Measurements from ENCODE around the gene CLSTN2.

The CLSTN2 gene

GRCh38 chr3:140546649-140547048, 611.7 kb downstream of the CLSTN2 start:
- no peak for DNase-seq (ENCODE audit: low read depth in 2 of 2)

- DNase-seq (ENCODE audit: low read depth in 2 of 2) = no peak
Observed at GRCh38 chr3:140552403-140552802, 617.4 kb downstream of the CLSTN2 start.

GRCh38 chr3:140552898-140553297, 617.9 kb downstream of the CLSTN2 start:
- DNase-seq (ENCODE audit: low read depth in 2 of 2) = no peak

- DNase-seq (ENCODE audit: low read depth in 2 of 2) = no peak
Observed at GRCh38 chr3:140553591-140553990, 618.6 kb downstream of the CLSTN2 start.

- no peak for DNase-seq (ENCODE audit: low read depth in 2 of 2)
Observed at GRCh38 chr3:140555666-140556065, 620.7 kb downstream of the CLSTN2 start.

- no peak for DNase-seq (ENCODE audit: low read depth in 2 of 2)
Observed at GRCh38 chr3:140557476-140557875, 622.5 kb downstream of the CLSTN2 start.

- DNase-seq (ENCODE audit: low read depth in 2 of 2) = no peak
Observed at GRCh38 chr3:140559546-140559945, 624.6 kb downstream of the CLSTN2 start.

- no peak for DNase-seq (ENCODE audit: low read depth in 2 of 2)
Observed at GRCh38 chr3:140563206-140563760, 628.3 kb downstream of the CLSTN2 start.

GRCh38 chr3:140568131-140568530, 633.1 kb downstream of the CLSTN2 start:
- no peak for DNase-seq (ENCODE audit: low read depth in 2 of 2)

GRCh38 chr3:140568842-140569520, 634.0 kb downstream of the CLSTN2 start:
- DNase-seq (ENCODE audit: low read depth in 2 of 2) = no peak

- no peak for DNase-seq (ENCODE audit: low read depth in 2 of 2)
Observed at GRCh38 chr3:140570602-140571001, 635.6 kb downstream of the CLSTN2 start.

- DNase-seq (ENCODE audit: low read depth in 2 of 2) = no peak
Observed at GRCh38 chr3:140571836-140572235, 636.9 kb downstream of the CLSTN2 start.

GRCh38 chr3:140572334-140572733, 637.3 kb downstream of the CLSTN2 start:
- no peak for DNase-seq (ENCODE audit: low read depth in 2 of 2)

- DNase-seq (ENCODE audit: low read depth in 2 of 2) = no peak
Observed at GRCh38 chr3:140573011-140573410, 638.0 kb downstream of the CLSTN2 start.

GRCh38 chr3:140574375-140574774, 639.4 kb downstream of the CLSTN2 start:
- DNase-seq (ENCODE audit: low read depth in 2 of 2) = no peak

- DNase-seq (ENCODE audit: low read depth in 2 of 2) = no peak
Observed at GRCh38 chr3:140576449-140576848, 641.5 kb downstream of the CLSTN2 start.

GRCh38 chr3:140577911-140578310, 642.9 kb downstream of the CLSTN2 start:
- DNase-seq (ENCODE audit: low read depth in 2 of 2) = no peak

GRCh38 chr3:140579260-140579659, 644.3 kb downstream of the CLSTN2 start:
- DNase-seq (ENCODE audit: low read depth in 2 of 2) = no peak

GRCh38 chr3:140580746-140581145, 645.8 kb downstream of the CLSTN2 start:
- DNase-seq (ENCODE audit: low read depth in 2 of 2) = no peak

- DNase-seq (ENCODE audit: low read depth in 2 of 2) = no peak
Observed at GRCh38 chr3:140584549-140584948, 649.6 kb downstream of the CLSTN2 start.

- DNase-seq (ENCODE audit: low read depth in 2 of 2) = no peak
Observed at GRCh38 chr3:140585828-140586227, 650.8 kb downstream of the CLSTN2 start.

- no peak for DNase-seq (ENCODE audit: low read depth in 2 of 2)
Observed at GRCh38 chr3:140586311-140586710, 651.3 kb downstream of the CLSTN2 start.

GRCh38 chr3:140588558-140588957, 653.6 kb downstream of the CLSTN2 start:
- no peak for DNase-seq (ENCODE audit: low read depth in 2 of 2)

GRCh38 chr3:140593766-140594165, 658.8 kb downstream of the CLSTN2 start:
- no peak for DNase-seq (ENCODE audit: low read depth in 2 of 2)

Measured in stimulated activated CD8-positive, alpha-beta memory T cell treated with anti-CD3 and anti-CD28 coated beads, Interleukin-2, amount 100 ng/mL, for 48 hours (primary cell).